ENCODE results near the gene ZBTB26. TPM values are rescaled to one million over a fixed set of nuclear protein-coding genes. Genes with fewer than 3 reads are reported as not detected.

Gene ZBTB26
- polyA plus RNA-seq, 2 of the 4 experiments (the other 2 are of a cell fraction), result 3.6 to 9.0 TPM

- TF ChIP-seq, protein P1, sequence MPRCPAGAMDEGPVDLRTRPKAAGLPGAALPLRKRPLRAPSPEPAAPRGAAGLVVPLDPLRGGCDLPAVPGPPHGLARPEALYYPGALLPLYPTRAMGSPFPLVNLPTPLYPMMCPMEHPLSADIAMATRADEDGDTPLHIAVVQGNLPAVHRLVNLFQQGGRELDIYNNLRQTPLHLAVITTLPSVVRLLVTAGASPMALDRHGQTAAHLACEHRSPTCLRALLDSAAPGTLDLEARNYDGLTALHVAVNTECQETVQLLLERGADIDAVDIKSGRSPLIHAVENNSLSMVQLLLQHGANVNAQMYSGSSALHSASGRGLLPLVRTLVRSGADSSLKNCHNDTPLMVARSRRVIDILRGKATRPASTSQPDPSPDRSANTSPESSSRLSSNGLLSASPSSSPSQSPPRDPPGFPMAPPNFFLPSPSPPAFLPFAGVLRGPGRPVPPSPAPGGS (IDR thresholded peaks at IDR 0.05), result peak; percentile 72; the same call in 1 of the 3 replicates
- TF ChIP-seq RNF2 (IDR thresholded peaks at IDR 0.05; ENCODE audit: borderline replicate concordance, low read depth), result no peak
- 0 out of 5 replicates have a peak, but pooled peaks of 1 of the 2 experiments have one; percentile 15 for TF ChIP-seq EP300 (IDR thresholded peaks at IDR 0.05)
- TF ChIP-seq ZFP36 (IDR thresholded peaks at IDR 0.05; ENCODE audit: borderline replicate concordance, partially characterized antibody), result no peak
- TF ChIP-seq PBX3 (IDR thresholded peaks at IDR 0.05), result no peak
- TF ChIP-seq EHMT2 (IDR thresholded peaks at IDR 0.05; ENCODE audit: low read depth), result no peak
- peak; percentile 61 for TF ChIP-seq POLR2A (IDR thresholded peaks at IDR 0.05; ENCODE audit: low read length)
Measured at GRCh38 chr9:122940749-122941581, 9.7 kb upstream of the ZBTB26 start, which contains the start of gene RABGAP1 (continued).

- CTCF ChIA-PET, result interaction anchor here (1.0 kb wide), 1 partner anchor 10 kb away, joined by 3 read pairs; no protein-coding TSS in a partner anchor
- POLR2A ChIA-PET, result interaction anchor here (0.6 to 2.8 kb wide), 19 partner anchors 9 to 112 kb away, joined by 3 to 54 read pairs (median 4); partner anchors contain the start of genes PDCL, RC3H2, ZBTB26 and ZBTB6
- TF ChIP-seq HDAC2 (IDR thresholded peaks at IDR 0.05) (no peak), POLR2A (IDR thresholded peaks at IDR 0.05; ENCODE audit: low read length) (peak; percentile 37; the same call in 1 of the 2 replicates)
- ATAC-seq, result no peak; a peak in 1 of 6 replicates
- peak overlapping the region; percentile 74 for H3K27ac ChIP-seq
- WGBS (ENCODE audit: missing lambda C conversion rate), result 32% methylated on average over 6 of the region's 6 CpGs
- peak overlapping the region; percentile 89 for H3K4me2 ChIP-seq
- no peak for DNase-seq (ENCODE audit: low read depth in 1 of 2, low spot score in 1 of 2)
- H3K4me3 ChIP-seq, result peak overlapping the region; percentile 36
- H3K4me1 ChIP-seq, result peaks cover 18% of the 10 kb centered on the region; the same call in 2 of the 3 replicates
- H3K9me3 ChIP-seq, result no peaks in the 10 kb centered on the region
- FAIRE-seq, result no peak
Measured at GRCh38 chr9:122940454-122940748, 9.1 kb upstream of the ZBTB26 start.

DNA sequence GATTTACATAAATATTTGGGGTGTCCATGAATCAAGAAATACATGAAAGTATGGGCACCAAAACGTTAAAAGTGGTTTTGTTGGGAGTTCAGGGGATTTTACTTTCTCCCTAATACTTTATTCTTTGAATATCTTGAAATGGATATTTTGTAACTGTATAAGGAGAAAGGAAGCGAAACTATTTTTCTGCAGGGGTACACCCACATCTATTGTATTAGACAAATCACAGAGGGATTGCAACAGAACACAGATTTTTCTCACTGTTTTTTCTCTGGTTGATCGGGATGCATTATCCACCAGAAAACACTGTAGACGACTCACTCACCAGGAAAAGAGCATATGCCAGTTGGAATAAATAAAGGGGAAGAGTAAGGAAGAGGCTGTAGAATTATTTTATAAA is 8.3 kb upstream of the ZBTB26 start:
- Histone ChIP-seq H3K4me1 (peaks cover 18% of the 10 kb centered on the region; the same call in 2 of the 3 replicates), H3K4me3 (no peak overlapping the region), H3K27ac (no peak overlapping the region), H3K4me2 (no peak overlapping the region), H3K9me3 (no peaks in the 10 kb centered on the region)
- ChIA-PET POLR2A (interaction anchor here (2.2 to 2.8 kb wide), 2 partner anchors 8 to 35 kb away, joined by 28 to 54 read pairs; partner anchors contain the start of genes RC3H2 and ZBTB26), CTCF (no interaction called here)
- no peak for ATAC-seq
- no peak for FAIRE-seq
- 86% methylated on average over 4 of the region's 4 CpGs for WGBS (ENCODE audit: missing lambda C conversion rate)
- no peak for DNase-seq (ENCODE audit: low read depth in 1 of 2, low spot score in 1 of 2)
- no peak for TF ChIP-seq JUN (IDR thresholded peaks at IDR 0.05)
- TF ChIP-seq RARB (CRISPR knock-in tag; IDR thresholded peaks at IDR 0.05), result no peak
- no peak for TF ChIP-seq HEYL (CRISPR knock-in tag; IDR thresholded peaks at IDR 0.05)
- no peak for TF ChIP-seq MAX (IDR thresholded peaks at IDR 0.05)
- no peak for TF ChIP-seq CHD4 (IDR thresholded peaks at IDR 0.05; ENCODE audit: borderline replicate concordance)
- TF ChIP-seq TFCP2L1 (CRISPR knock-in tag; IDR thresholded peaks at IDR 0.05), result no peak
- TF ChIP-seq FOSL2 (IDR thresholded peaks at IDR 0.05), result no peak
- TF ChIP-seq FOSL2 (CRISPR knock-in tag; IDR thresholded peaks at IDR 0.05), result no peak
- TF ChIP-seq ZNF302 (CRISPR knock-in tag; IDR thresholded peaks at IDR 0.05), result no peak
- no peak for TF ChIP-seq EHF (CRISPR knock-in tag; IDR thresholded peaks at IDR 0.05)
- TF ChIP-seq, protein P2, sequence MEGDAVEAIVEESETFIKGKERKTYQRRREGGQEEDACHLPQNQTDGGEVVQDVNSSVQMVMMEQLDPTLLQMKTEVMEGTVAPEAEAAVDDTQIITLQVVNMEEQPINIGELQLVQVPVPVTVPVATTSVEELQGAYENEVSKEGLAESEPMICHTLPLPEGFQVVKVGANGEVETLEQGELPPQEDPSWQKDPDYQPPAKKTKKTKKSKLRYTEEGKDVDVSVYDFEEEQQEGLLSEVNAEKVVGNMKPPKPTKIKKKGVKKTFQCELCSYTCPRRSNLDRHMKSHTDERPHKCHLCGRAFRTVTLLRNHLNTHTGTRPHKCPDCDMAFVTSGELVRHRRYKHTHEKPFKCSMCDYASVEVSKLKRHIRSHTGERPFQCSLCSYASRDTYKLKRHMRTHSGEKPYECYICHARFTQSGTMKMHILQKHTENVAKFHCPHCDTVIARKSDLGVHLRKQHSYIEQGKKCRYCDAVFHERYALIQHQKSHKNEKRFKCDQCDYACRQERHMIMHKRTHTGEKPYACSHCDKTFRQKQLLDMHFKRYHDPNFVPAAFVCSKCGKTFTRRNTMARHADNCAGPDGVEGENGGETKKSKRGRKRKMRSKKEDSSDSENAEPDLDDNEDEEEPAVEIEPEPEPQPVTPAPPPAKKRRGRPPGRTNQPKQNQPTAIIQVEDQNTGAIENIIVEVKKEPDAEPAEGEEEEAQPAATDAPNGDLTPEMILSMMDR (IDR thresholded peaks at IDR 0.05), result no peak
- TF ChIP-seq PHF8 (IDR thresholded peaks at IDR 0.05; ENCODE audit: borderline replicate concordance, low read depth), result no peak
- TF ChIP-seq PBX3 (IDR thresholded peaks at IDR 0.05), result no peak
- TF ChIP-seq POLR2AphosphoS2 (conservative IDR thresholded peaks at IDR 0.05; ENCODE audit: low read length), result no peak
- TF ChIP-seq HOXB13 (CRISPR knock-in tag; IDR thresholded peaks at IDR 0.05; ENCODE audit: low read depth), result no peak
- TF ChIP-seq RAD21 (conservative IDR thresholded peaks at IDR 0.05 in 1 of 2, IDR thresholded peaks at IDR 0.05 in 1 of 2), result no peak

All from A549 (cell line).